Measurements from ENCODE around the gene PPID.

DNA sequence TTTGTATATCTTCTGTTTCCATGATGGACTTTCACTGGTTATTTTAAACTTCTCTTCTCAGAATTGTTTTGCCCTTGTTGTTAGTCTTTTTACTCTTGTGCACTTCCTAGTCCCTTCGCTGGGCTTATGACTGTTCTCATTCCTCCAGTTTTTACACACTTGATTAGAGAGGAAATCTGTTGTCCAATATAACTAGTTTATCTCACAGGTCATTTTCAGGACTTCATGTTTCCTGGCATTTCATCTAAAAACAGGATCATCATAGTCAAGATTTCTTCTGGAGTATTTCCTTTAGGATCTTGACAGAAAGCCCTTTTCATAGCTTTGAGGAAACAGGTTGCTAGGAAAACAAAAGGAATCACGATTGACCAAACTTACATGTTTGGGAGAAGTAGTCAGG is 48.6 kb upstream of the PPID start:
- TF ChIP-seq, protein P1, sequence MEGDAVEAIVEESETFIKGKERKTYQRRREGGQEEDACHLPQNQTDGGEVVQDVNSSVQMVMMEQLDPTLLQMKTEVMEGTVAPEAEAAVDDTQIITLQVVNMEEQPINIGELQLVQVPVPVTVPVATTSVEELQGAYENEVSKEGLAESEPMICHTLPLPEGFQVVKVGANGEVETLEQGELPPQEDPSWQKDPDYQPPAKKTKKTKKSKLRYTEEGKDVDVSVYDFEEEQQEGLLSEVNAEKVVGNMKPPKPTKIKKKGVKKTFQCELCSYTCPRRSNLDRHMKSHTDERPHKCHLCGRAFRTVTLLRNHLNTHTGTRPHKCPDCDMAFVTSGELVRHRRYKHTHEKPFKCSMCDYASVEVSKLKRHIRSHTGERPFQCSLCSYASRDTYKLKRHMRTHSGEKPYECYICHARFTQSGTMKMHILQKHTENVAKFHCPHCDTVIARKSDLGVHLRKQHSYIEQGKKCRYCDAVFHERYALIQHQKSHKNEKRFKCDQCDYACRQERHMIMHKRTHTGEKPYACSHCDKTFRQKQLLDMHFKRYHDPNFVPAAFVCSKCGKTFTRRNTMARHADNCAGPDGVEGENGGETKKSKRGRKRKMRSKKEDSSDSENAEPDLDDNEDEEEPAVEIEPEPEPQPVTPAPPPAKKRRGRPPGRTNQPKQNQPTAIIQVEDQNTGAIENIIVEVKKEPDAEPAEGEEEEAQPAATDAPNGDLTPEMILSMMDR (IDR thresholded peaks at IDR 0.05; ENCODE audit: low read length): no peak
- TF ChIP-seq EZH2 (IDR thresholded peaks at IDR 0.05; ENCODE audit: borderline replicate concordance, low read length): no peak

Data from OCI-LY1 (cell line).